ENCODE data around the gene ZNF454.

The ZNF454 gene

GRCh38 chr5:178965465-178966055 lies 24.6 kb downstream of the ZNF454 start:
- Histone ChIP-seq H3K4me2 (ENCODE audit: low read depth, low read length, poor library complexity, severe bottlenecking) (no peak overlapping the region), H3K4me3 (ENCODE audit: low read length, poor library complexity, severe bottlenecking) (no peak overlapping the region), H3K9me2 (replicated peaks; ENCODE audit: low read depth, low read length) (no peaks in the 10 kb centered on the region), H4K20me1 (ENCODE audit: insufficient read depth, low read length, poor library complexity, severe bottlenecking) (no peaks in the 10 kb centered on the region), H3K9ac (ENCODE audit: low read depth, low read length, poor library complexity, severe bottlenecking) (no peak overlapping the region), H3K4me1 (ENCODE audit: insufficient read depth, low read length, poor library complexity, severe bottlenecking) (no peaks in the 10 kb centered on the region), H3K9me3 (ENCODE audit: insufficient read depth, low read depth, low read length) (no peaks in the 10 kb centered on the region), H3K79me2 (ENCODE audit: insufficient read depth, low read length) (no peaks in the 10 kb centered on the region), H3F3A (ENCODE audit: low read depth) (no peaks in the 10 kb centered on the region), H3K27me3 (ENCODE audit: insufficient read depth, low read length, poor library complexity, severe bottlenecking) (no peaks in the 10 kb centered on the region), H3K36me3 (ENCODE audit: insufficient read depth, low read length) (no peaks in the 10 kb centered on the region), H2AFZ (ENCODE audit: low read length) (no peak overlapping the region)
- no peak for TF ChIP-seq EZH2phosphoT487 (IDR thresholded peaks at IDR 0.05; ENCODE audit: borderline replicate concordance)
- TF ChIP-seq, protein P1, sequence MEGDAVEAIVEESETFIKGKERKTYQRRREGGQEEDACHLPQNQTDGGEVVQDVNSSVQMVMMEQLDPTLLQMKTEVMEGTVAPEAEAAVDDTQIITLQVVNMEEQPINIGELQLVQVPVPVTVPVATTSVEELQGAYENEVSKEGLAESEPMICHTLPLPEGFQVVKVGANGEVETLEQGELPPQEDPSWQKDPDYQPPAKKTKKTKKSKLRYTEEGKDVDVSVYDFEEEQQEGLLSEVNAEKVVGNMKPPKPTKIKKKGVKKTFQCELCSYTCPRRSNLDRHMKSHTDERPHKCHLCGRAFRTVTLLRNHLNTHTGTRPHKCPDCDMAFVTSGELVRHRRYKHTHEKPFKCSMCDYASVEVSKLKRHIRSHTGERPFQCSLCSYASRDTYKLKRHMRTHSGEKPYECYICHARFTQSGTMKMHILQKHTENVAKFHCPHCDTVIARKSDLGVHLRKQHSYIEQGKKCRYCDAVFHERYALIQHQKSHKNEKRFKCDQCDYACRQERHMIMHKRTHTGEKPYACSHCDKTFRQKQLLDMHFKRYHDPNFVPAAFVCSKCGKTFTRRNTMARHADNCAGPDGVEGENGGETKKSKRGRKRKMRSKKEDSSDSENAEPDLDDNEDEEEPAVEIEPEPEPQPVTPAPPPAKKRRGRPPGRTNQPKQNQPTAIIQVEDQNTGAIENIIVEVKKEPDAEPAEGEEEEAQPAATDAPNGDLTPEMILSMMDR (conservative IDR thresholded peaks at IDR 0.05; ENCODE audit: low read length), result no peak

DNA sequence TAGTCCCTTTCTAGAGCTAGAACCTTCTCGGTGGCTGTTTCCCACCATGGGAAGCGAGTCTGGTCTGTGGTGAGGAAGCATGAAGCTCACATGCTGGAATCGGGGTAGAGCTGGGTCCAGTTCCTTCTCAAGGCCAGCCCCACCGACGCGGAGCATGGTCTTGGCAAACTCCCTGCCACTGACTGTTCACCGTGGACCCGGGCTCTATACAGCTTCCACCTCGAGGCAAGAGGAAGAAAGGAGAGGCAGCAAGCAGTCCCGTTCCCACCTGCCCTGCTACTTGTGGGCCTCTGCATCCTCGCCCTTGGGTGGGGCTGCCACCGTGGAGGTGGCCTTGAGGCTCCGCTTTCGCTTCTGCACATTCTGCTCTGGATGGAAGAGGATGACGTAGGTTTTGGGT lies 40.4 kb downstream of the ZNF454 start:
- H3K4me3 ChIP-seq (ENCODE audit: low read length, poor library complexity, severe bottlenecking), result no peak overlapping the region
- H3K4me1 ChIP-seq (ENCODE audit: insufficient read depth, low read length, poor library complexity, severe bottlenecking), result no peaks in the 10 kb centered on the region
- H3K9ac ChIP-seq (ENCODE audit: low read depth, low read length, poor library complexity, severe bottlenecking), result no peak overlapping the region
- no peaks in the 10 kb centered on the region for H4K20me1 ChIP-seq (ENCODE audit: insufficient read depth, low read length, poor library complexity, severe bottlenecking)
- H2AFZ ChIP-seq (ENCODE audit: low read length), result no peak overlapping the region
- TF ChIP-seq EZH2phosphoT487 (IDR thresholded peaks at IDR 0.05; ENCODE audit: borderline replicate concordance), result no peak
- TF ChIP-seq, protein P1 (conservative IDR thresholded peaks at IDR 0.05; ENCODE audit: low read length), result no peak
- no peaks in the 10 kb centered on the region for H3K9me3 ChIP-seq (ENCODE audit: insufficient read depth, low read depth, low read length)
- H3K9me2 ChIP-seq (replicated peaks; ENCODE audit: low read depth, low read length), result no peaks in the 10 kb centered on the region
- H3K4me2 ChIP-seq (ENCODE audit: low read depth, low read length, poor library complexity, severe bottlenecking), result no peak overlapping the region
- no peaks in the 10 kb centered on the region for H3K27me3 ChIP-seq (ENCODE audit: insufficient read depth, low read length, poor library complexity, severe bottlenecking)
- no peaks in the 10 kb centered on the region for H3K36me3 ChIP-seq (ENCODE audit: insufficient read depth, low read length)
- H3K79me2 ChIP-seq (ENCODE audit: insufficient read depth, low read length), result no peaks in the 10 kb centered on the region
- H3F3A ChIP-seq (ENCODE audit: low read depth), result no peaks in the 10 kb centered on the region

GRCh38 chr5:178982941-178983340 lies 41.9 kb downstream of the ZNF454 start:
- Histone ChIP-seq H3F3A (ENCODE audit: low read depth) (no peaks in the 10 kb centered on the region), H3K4me3 (ENCODE audit: low read length, poor library complexity, severe bottlenecking) (no peak overlapping the region), H3K9ac (ENCODE audit: low read depth, low read length, poor library complexity, severe bottlenecking) (no peak overlapping the region), H3K9me2 (replicated peaks; ENCODE audit: low read depth, low read length) (no peaks in the 10 kb centered on the region), H3K36me3 (ENCODE audit: insufficient read depth, low read length) (no peaks in the 10 kb centered on the region), H3K4me2 (ENCODE audit: low read depth, low read length, poor library complexity, severe bottlenecking) (no peak overlapping the region), H3K79me2 (ENCODE audit: insufficient read depth, low read length) (no peaks in the 10 kb centered on the region), H3K27me3 (ENCODE audit: insufficient read depth, low read length, poor library complexity, severe bottlenecking) (no peaks in the 10 kb centered on the region), H2AFZ (ENCODE audit: low read length) (no peak overlapping the region), H3K4me1 (ENCODE audit: insufficient read depth, low read length, poor library complexity, severe bottlenecking) (no peaks in the 10 kb centered on the region), H3K9me3 (ENCODE audit: insufficient read depth, low read depth, low read length) (no peaks in the 10 kb centered on the region), H4K20me1 (ENCODE audit: insufficient read depth, low read length, poor library complexity, severe bottlenecking) (no peaks in the 10 kb centered on the region)
- TF ChIP-seq, protein P1 (conservative IDR thresholded peaks at IDR 0.05; ENCODE audit: low read length), result no peak
- no peak for TF ChIP-seq EZH2phosphoT487 (IDR thresholded peaks at IDR 0.05; ENCODE audit: borderline replicate concordance)

Measured in Loucy (cell line).